K562 (cell line): Measurements from ENCODE around the gene CARM1. TPM values are rescaled to one million over a fixed set of nuclear protein-coding genes. Genes with fewer than 3 reads are reported as not detected.
A peak's percentile ranks its signal among the peaks of the same experiment; 100 is the strongest.

Experiments
- BHLHE40 ChIP-seq: IDR thresholded peaks from 2 replicates; pipeline ENCODE4 v1.6.1; 2011; ENCODE audit warnings: low read length, improper control_type of control experiment
- CBX1 ChIP-seq: sonication (generic); IDR thresholded peaks from 2 replicates; pipeline ENCODE4 v1.6.1; 2016; ENCODE audit warnings: antibody characterized with exemption, low read depth, mild to moderate bottlenecking
- DNMT1 ChIP-seq: fragments of 450-650 bp; IDR thresholded peaks from 2 replicates; pipeline ENCODE4 v1.6.1; 2016; ENCODE audit warnings: antibody characterized with exemption, mild to moderate bottlenecking
- HDAC6 ChIP-seq: IDR thresholded peaks from 2 replicates; pipeline ENCODE4 v1.6.1; 2012; ENCODE audit warnings: low read depth, mild to moderate bottlenecking, control low read depth, inconsistent platforms, low read length, moderate library complexity
- HIVEP1 ChIP-seq: fragments of 250-450 bp; sonication (Bioruptor Pico); IDR thresholded peaks from 2 replicates; pipeline ENCODE4 v1.4.0; 2020; ENCODE audit warnings: mild to moderate bottlenecking
- KHSRP ChIP-seq: fragments of 450-650 bp; IDR thresholded peaks from 2 replicates; pipeline ENCODE4 v1.6.1; 2017
- MAFF ChIP-seq: IDR thresholded peaks from 2 replicates; pipeline ENCODE4 v1.6.1; 2012; ENCODE audit warnings: low read length, improper control_type of control experiment
- MTA1 ChIP-seq: fragments of 450-650 bp; IDR thresholded peaks from 2 replicates; pipeline ENCODE4 v1.6.1; 2017; ENCODE audit warnings: borderline replicate concordance
- NCOA6 ChIP-seq: fragments of 450-650 bp; IDR thresholded peaks from 2 replicates; pipeline ENCODE4 v1.6.1; 2017; ENCODE audit warnings: mild to moderate bottlenecking
- NONO ChIP-seq, 2 experiments: fragments of 200-400 bp in 1 of 2; fragments of 450-650 bp in 1 of 2; formaldehyde crosslinking in 1 of 2; IDR thresholded peaks; 2 replicates each; pipeline ENCODE4 v1.6.1; 2017; ENCODE audit warnings: low read depth in 2 of 2, mild to moderate bottlenecking in 2 of 2, moderate library complexity in 2 of 2, low read length in 1 of 2
- POLR2G ChIP-seq: fragments of 200-400 bp; formaldehyde crosslinking; IDR thresholded peaks from 2 replicates; pipeline ENCODE4 v1.6.1; 2017; ENCODE audit warnings: low read depth, mild to moderate bottlenecking, antibody characterized with exemption, low read length, moderate library complexity
- PTBP1 ChIP-seq: fragments of 200-400 bp; formaldehyde crosslinking; IDR thresholded peaks from 2 replicates; pipeline ENCODE4 v1.6.1; 2017; ENCODE audit warnings: low read depth, low read length
- RBBP5 ChIP-seq: fragments of 200-600 bp; sonication (generic); IDR thresholded peaks from 2 replicates; pipeline ENCODE4 v1.6.1; 2012; ENCODE audit warnings: borderline replicate concordance, mild to moderate bottlenecking, low read length, control low read depth, inconsistent platforms; ENCODE audit not compliant: insufficient read depth, poor library complexity, severe bottlenecking
- RBFOX2 ChIP-seq: fragments of 200-400 bp; formaldehyde crosslinking; IDR thresholded peaks from 2 replicates; pipeline ENCODE4 v1.6.1; 2017; ENCODE audit warnings: low read depth, mild to moderate bottlenecking, low read length, moderate library complexity
- SIN3A ChIP-seq, 2 experiments: fragments of 150-350 bp in 1 of 2; IDR thresholded peaks; 2 replicates each; pipeline ENCODE4 v1.6.1; 2011 to 2016; ENCODE audit warnings: borderline replicate concordance in 2 of 2, low read depth in 2 of 2, low read length in 2 of 2, mild to moderate bottlenecking in 2 of 2, moderate library complexity in 2 of 2; ENCODE audit not compliant: control insufficient read depth in 1 of 2
- WHSC1 ChIP-seq: IDR thresholded peaks from one replicate; pipeline ENCODE4 v1.6.1; 2012; ENCODE audit warnings: low read length, control low read depth, inconsistent platforms
- ZNF146 ChIP-seq: IDR thresholded peaks from one replicate; pipeline ENCODE4 v1.6.1; 2018; ENCODE audit warnings: missing compliant biosample characterization; ENCODE audit not compliant: unreplicated experiment
- ZNF830 ChIP-seq: fragments of 250-450 bp; sonication (Bioruptor Pico); IDR thresholded peaks from 2 replicates; pipeline ENCODE4 v1.5.0; 2021; ENCODE audit warnings: mild to moderate bottlenecking
- polyA plus RNA-seq, 8 experiments: library from polyadenylated mRNA; depleted of rRNA in 4 of 8; stranded (reverse) in 5 of 8; unstranded in 3 of 8; fragments of >200 nt; fragmentation: Nextera tagmentation in 2 of 8; fragmentation: Illumina TruSeq in 1 of 8; extraction: Ambion mirVana in 2 of 8; extraction: Trizol in 1 of 8; gene quantifications; 2 replicates each; pipeline versions ENCODE4 v1.2.1 to v1.2.3, GENCODE V29; 2011 to 2014; ENCODE audit warnings: inconsistent platforms in 1 of 8, missing spikeins in 1 of 8
- total RNA-seq, 7 experiments: library from RNA; depleted of rRNA in 6 of 7; stranded (reverse); fragments of >200 nt in 6 of 7; fragmentation: Illumina TruSeq in 2 of 7; extraction: Trizol in 2 of 7; gene quantifications; 2 replicates each; pipeline versions ENCODE4 v1.2.1 to v1.2.3, GENCODE V29; 2011 to 2021; ENCODE audit warnings: low replicate concordance in 1 of 7
- TF ChIP-seq, protein P1 (sequence below): IDR thresholded peaks from 3 replicates; pipeline ENCODE4 v1.6.1; 2011; ENCODE audit warnings: borderline replicate concordance, mild to moderate bottlenecking; ENCODE audit not compliant: insufficient read length, insufficient read depth
- TF ChIP-seq, protein P2 (sequence below): fragments of 450-650 bp; IDR thresholded peaks from 2 replicates; pipeline ENCODE4 v1.7.1; 2018; ENCODE audit warnings: mild to moderate bottlenecking, low read depth; ENCODE audit not compliant: partially characterized antibody
- TF ChIP-seq, protein P3 (sequence below): fragments of 250-450 bp; sonication (Bioruptor Pico); IDR thresholded peaks from 2 replicates; pipeline ENCODE4 v1.8.0; 2021; ENCODE audit warnings: borderline replicate concordance, mild to moderate bottlenecking, moderate library complexity; ENCODE audit not compliant: poor library complexity, severe bottlenecking
- TF ChIP-seq, protein P4 (sequence below), 2 experiments: fragments of 450-650 bp; conservative IDR thresholded peaks; 2 replicates each; pipeline ENCODE4 v1.6.1; 2017; ENCODE audit warnings: mild to moderate bottlenecking in 2 of 2, moderate library complexity in 2 of 2

The CARM1 gene
- total and polyA plus RNA-seq, 9 of the 15 experiments (the other 6 are each of a cell fraction or from before 2014, with no cell fraction given) = 0.36 to 86.0 (median 29.7) TPM

DNA sequence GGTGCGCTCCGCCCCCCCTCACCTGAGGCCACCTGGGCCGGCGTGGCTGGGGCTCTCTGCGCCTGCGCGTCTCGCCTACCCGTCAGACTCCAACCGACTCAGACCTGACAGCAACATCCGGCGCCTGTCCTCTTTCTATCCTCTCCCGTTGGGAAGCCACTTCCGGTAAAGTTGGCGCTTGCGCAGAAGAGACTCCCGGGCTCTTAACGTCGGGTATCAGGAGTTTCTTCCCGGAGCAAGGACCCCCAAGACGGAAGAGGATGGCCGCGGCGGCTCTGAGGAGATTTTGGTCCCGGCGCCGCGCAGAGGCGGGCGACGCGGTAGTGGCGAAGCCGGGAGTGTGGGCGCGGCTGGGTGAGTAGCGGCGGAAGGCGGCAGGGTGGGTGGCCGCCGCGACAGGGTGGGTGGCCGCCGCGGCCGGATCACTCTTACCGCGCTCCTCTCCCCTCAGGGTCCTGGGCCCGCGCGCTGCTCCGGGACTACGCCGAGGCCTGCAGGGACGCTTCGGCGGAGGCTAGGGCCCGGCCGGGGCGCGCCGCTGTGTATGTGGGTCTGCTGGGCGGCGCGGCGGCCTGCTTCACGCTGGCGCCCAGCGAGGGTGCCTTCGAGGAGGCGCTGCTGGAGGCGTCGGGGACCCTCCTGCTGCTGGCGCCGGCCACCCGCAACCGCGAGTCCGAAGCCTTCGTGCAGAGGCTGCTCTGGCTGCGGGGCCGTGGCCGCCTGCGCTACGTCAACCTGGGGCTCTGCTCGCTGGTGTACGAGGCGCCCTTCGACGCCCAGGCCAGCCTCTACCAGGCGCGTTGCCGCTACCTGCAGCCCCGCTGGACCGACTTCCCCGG lies 57.4 kb downstream of the CARM1 start, which contains the start of the genes TIMM29 and YIPF2 (continued):
- peak; percentile 91 for TF ChIP-seq POLR2G
- TF ChIP-seq PTBP1 = no peak
- TF ChIP-seq NCOA6 = no peak
- peak; percentile 79 to 86; a peak in 3 of 4 replicates for TF ChIP-seq SIN3A (IDR thresholded peaks at IDR 0.05; ENCODE audit: borderline replicate concordance in 2 of 2, control insufficient read depth in 1 of 2, low read depth in 2 of 2, low read length in 2 of 2)
- TF ChIP-seq, protein P1, sequence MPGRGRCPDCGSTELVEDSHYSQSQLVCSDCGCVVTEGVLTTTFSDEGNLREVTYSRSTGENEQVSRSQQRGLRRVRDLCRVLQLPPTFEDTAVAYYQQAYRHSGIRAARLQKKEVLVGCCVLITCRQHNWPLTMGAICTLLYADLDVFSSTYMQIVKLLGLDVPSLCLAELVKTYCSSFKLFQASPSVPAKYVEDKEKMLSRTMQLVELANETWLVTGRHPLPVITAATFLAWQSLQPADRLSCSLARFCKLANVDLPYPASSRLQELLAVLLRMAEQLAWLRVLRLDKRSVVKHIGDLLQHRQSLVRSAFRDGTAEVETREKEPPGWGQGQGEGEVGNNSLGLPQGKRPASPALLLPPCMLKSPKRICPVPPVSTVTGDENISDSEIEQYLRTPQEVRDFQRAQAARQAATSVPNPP = no peak
- TF ChIP-seq HIVEP1 (CRISPR knock-in tag) = no peak
- TF ChIP-seq BHLHE40 = peak; percentile 19; the same call in 1 of the 2 replicates
- TF ChIP-seq MTA1 = peak; percentile 96
- peak; percentile 99 for TF ChIP-seq RBBP5
- 0 out of 2 replicates have a peak, but pooled peaks have one; percentile 31 for TF ChIP-seq ZNF830 (CRISPR knock-in tag)
- TF ChIP-seq RBFOX2 = peak; percentile 90
- no peak for TF ChIP-seq WHSC1
- TF ChIP-seq HDAC6 = no peak
- TF ChIP-seq DNMT1 = no peak
- peak; percentile 44; the same call in 1 of the 2 replicates for TF ChIP-seq CBX1
- no peak for TF ChIP-seq MAFF
- TF ChIP-seq KHSRP = no peak
- TF ChIP-seq, protein P2, sequence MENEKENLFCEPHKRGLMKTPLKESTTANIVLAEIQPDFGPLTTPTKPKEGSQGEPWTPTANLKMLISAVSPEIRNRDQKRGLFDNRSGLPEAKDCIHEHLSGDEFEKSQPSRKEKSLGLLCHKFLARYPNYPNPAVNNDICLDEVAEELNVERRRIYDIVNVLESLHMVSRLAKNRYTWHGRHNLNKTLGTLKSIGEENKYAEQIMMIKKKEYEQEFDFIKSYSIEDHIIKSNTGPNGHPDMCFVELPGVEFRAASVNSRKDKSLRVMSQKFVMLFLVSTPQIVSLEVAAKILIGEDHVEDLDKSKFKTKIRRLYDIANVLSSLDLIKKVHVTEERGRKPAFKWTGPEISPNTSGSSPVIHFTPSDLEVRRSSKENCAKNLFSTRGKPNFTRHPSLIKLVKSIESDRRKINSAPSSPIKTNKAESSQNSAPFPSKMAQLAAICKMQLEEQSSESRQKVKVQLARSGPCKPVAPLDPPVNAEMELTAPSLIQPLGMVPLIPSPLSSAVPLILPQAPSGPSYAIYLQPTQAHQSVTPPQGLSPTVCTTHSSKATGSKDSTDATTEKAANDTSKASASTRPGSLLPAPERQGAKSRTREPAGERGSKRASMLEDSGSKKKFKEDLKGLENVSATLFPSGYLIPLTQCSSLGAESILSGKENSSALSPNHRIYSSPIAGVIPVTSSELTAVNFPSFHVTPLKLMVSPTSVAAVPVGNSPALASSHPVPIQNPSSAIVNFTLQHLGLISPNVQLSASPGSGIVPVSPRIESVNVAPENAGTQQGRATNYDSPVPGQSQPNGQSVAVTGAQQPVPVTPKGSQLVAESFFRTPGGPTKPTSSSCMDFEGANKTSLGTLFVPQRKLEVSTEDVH = peak; percentile 96
- TF ChIP-seq ZNF146 (CRISPR knock-in tag) = no peak
- TF ChIP-seq, protein P3, sequence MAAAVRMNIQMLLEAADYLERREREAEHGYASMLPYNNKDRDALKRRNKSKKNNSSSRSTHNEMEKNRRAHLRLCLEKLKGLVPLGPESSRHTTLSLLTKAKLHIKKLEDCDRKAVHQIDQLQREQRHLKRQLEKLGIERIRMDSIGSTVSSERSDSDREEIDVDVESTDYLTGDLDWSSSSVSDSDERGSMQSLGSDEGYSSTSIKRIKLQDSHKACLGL = no peak
- TF ChIP-seq NONO (IDR thresholded peaks at IDR 0.05; ENCODE audit: low read depth in 2 of 2, low read length in 1 of 2) = peak in 1 of 2 experiments; percentile 50; a peak in 2 of 4 replicates
- TF ChIP-seq, protein P4, sequence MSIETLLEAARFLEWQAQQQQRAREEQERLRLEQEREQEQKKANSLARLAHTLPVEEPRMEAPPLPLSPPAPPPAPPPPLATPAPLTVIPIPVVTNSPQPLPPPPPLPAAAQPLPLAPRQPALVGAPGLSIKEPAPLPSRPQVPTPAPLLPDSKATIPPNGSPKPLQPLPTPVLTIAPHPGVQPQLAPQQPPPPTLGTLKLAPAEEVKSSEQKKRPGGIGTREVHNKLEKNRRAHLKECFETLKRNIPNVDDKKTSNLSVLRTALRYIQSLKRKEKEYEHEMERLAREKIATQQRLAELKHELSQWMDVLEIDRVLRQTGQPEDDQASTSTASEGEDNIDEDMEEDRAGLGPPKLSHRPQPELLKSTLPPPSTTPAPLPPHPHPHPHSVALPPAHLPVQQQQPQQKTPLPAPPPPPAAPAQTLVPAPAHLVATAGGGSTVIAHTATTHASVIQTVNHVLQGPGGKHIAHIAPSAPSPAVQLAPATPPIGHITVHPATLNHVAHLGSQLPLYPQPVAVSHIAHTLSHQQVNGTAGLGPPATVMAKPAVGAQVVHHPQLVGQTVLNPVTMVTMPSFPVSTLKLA (conservative IDR thresholded peaks at IDR 0.05) = peak; percentile 83 to 88
